NCI-H446 (cell line): ENCODE data around the gene CUBN.
A peak's percentile ranks its signal among the peaks of the same experiment; 100 is the strongest.

Experiments
- DNase-seq, 2 experiments: peaks; one replicate each; lab custom pipeline; 2025; lab: John Stamatoyannopoulos, UW

The CUBN gene

GRCh38 chr10:16987976-16988610 is 141.5 kb downstream of the CUBN start:
- no peak for DNase-seq

- no peak for DNase-seq
These were observed 142.4 kb downstream of the CUBN start for GRCh38 chr10:16987206-16987621.

- DNase-seq = no peak
These were observed 143.0 kb downstream of the CUBN start for GRCh38 chr10:16986406-16987205.

GRCh38 chr10:16986082-16986405 is 143.6 kb downstream of the CUBN start:
- DNase-seq = no peak

GRCh38 chr10:16984242-16984641 is 145.4 kb downstream of the CUBN start:
- DNase-seq = no peak

GRCh38 chr10:16976803-16977202 is 152.8 kb downstream of the CUBN start:
- DNase-seq = no peak

- DNase-seq = no peak
These were observed 154.4 kb downstream of the CUBN start for GRCh38 chr10:16975188-16975587.

- no peak for DNase-seq
These were observed 161.1 kb downstream of the CUBN start for GRCh38 chr10:16968416-16969041.

GRCh38 chr10:16967866-16968415 is 161.7 kb downstream of the CUBN start:
- DNase-seq = no peak

GRCh38 chr10:16966991-16967865 is 162.4 kb downstream of the CUBN start:
- DNase-seq = no peak

GRCh38 chr10:16965740-16966447 is 163.7 kb downstream of the CUBN start:
- DNase-seq = peak in 1 of 2 experiments; percentile 46

GRCh38 chr10:16965344-16965616 is 164.3 kb downstream of the CUBN start:
- no peak for DNase-seq

- peak in 1 of 2 experiments; percentile 22 for DNase-seq
These were observed 164.9 kb downstream of the CUBN start for GRCh38 chr10:16964576-16965343.

- no peak for DNase-seq
These were observed 169.1 kb downstream of the CUBN start for GRCh38 chr10:16960551-16960950.

GRCh38 chr10:16957038-16957437 is 172.6 kb downstream of the CUBN start:
- no peak for DNase-seq

- DNase-seq = no peak
These were observed 175.2 kb downstream of the CUBN start for GRCh38 chr10:16954280-16955030.

- no peak for DNase-seq
These were observed 176.3 kb downstream of the CUBN start for GRCh38 chr10:16953270-16953669.

- DNase-seq = no peak
These were observed 177.0 kb downstream of the CUBN start for GRCh38 chr10:16952610-16953009.

- no peak for DNase-seq
These were observed 177.5 kb downstream of the CUBN start for GRCh38 chr10:16952080-16952479.
